Neural cell (in vitro differentiated cells): Measurements from ENCODE around the gene DPP9. TPM values are rescaled to one million over a fixed set of nuclear protein-coding genes. Genes with fewer than 3 reads are reported as not detected.

Experiments
- H2AFZ ChIP-seq: fragments of 200-600, 300-800 bp; sonication (generic), shearing (Covaris generic); 2 replicates; pipeline ENCODE4 v1.6.0; 2014; ENCODE audit warnings: low read depth, mild to moderate bottlenecking, antibody characterized with exemption, low read length, moderate library complexity
- H3F3A ChIP-seq: fragments of 200-600 bp; shearing (Covaris generic); 2 replicates; pipeline ENCODE4 v1.6.1; 2016; ENCODE audit warnings: mild to moderate bottlenecking, moderate library complexity, mixed read lengths, antibody characterized with exemption, low read length; ENCODE audit not compliant: insufficient read depth, poor library complexity, severe bottlenecking
- H3K27ac ChIP-seq: fragments of 200-600, 300-800 bp; sonication (generic), shearing (Covaris generic); 2 replicates; pipeline ENCODE4 v1.5.1; 2014; ENCODE audit warnings: mild to moderate bottlenecking, low read length, moderate library complexity
- H3K27me3 ChIP-seq: fragments of 300-800, 200-600 bp; sonication (generic), shearing (Covaris generic); 2 replicates; pipeline ENCODE4 v1.6.0; 2014; ENCODE audit warnings: mild to moderate bottlenecking, low read depth, low read length, moderate library complexity; ENCODE audit not compliant: insufficient read depth
- H3K36me3 ChIP-seq: fragments of 300-800, 200-600 bp; sonication (generic), shearing (Covaris generic); 2 replicates; pipeline ENCODE4 v1.5.1; 2014; ENCODE audit warnings: mild to moderate bottlenecking, antibody characterized with exemption, low read length, moderate library complexity; ENCODE audit not compliant: insufficient read depth
- H3K4me2 ChIP-seq: fragments of 300-800, 200-600 bp; sonication (generic), shearing (Covaris generic); 2 replicates; pipeline ENCODE4 v1.6.0; 2014; ENCODE audit warnings: mild to moderate bottlenecking, low read length
- H3K4me3 ChIP-seq: fragments of 300-800, 200-600 bp; sonication (generic), shearing (Covaris generic); 2 replicates; pipeline ENCODE4 v1.5.1; 2014; ENCODE audit warnings: mild to moderate bottlenecking, low read length, moderate library complexity
- H3K79me2 ChIP-seq: fragments of 200-600 bp; shearing (Covaris generic); replicated peaks from 2 replicates; pipeline ENCODE4 v1.6.0; 2014; ENCODE audit warnings: mild to moderate bottlenecking, low read length, moderate library complexity; ENCODE audit not compliant: insufficient read depth
- H3K9ac ChIP-seq: fragments of 300-800, 200-600 bp; sonication (generic), shearing (Covaris generic); 2 replicates; pipeline ENCODE4 v1.6.1; 2016; ENCODE audit warnings: mild to moderate bottlenecking, low read length, mixed read lengths
- H3K9me2 ChIP-seq: fragments of 200-600 bp; shearing (Covaris generic); 2 replicates; pipeline ENCODE4 v1.6.1; 2016; ENCODE audit warnings: mild to moderate bottlenecking, low read length, mixed read lengths; ENCODE audit not compliant: insufficient read depth
- H3K9me3 ChIP-seq: fragments of 200-600, 300-800 bp; sonication (generic), shearing (Covaris generic); 2 replicates; pipeline ENCODE4 v1.6.1; 2016; ENCODE audit warnings: mild to moderate bottlenecking, mixed run types, low read length, moderate library complexity, mixed read lengths
- H4K20me1 ChIP-seq: fragments of 200-600 bp; shearing (Covaris generic); 2 replicates; pipeline ENCODE4 v1.6.1; 2016; ENCODE audit warnings: mild to moderate bottlenecking, mixed run types; ENCODE audit not compliant: insufficient read depth
- EP300 ChIP-seq: fragments of 450-650 bp; conservative IDR thresholded peaks from 2 replicates; pipeline ENCODE4 v1.6.1; 2014; ENCODE audit warnings: antibody characterized with exemption, mild to moderate bottlenecking, moderate library complexity; ENCODE audit not compliant: poor library complexity, severe bottlenecking
- EZH2 ChIP-seq: fragments of 200-600, 300-800 bp; shearing (Covaris generic), sonication (generic); IDR thresholded peaks from 2 replicates; pipeline ENCODE4 v1.6.1; 2014; ENCODE audit warnings: antibody characterized with exemption, low read length, borderline replicate concordance, mild to moderate bottlenecking; ENCODE audit not compliant: insufficient read depth, poor library complexity, severe bottlenecking
- MXI1 ChIP-seq: fragments of 450-650 bp; conservative IDR thresholded peaks from 2 replicates; pipeline ENCODE4 v1.6.1; 2014; ENCODE audit warnings: antibody characterized with exemption, mild to moderate bottlenecking; ENCODE audit not compliant: poor library complexity, severe bottlenecking
- POLR2AphosphoS5 ChIP-seq: IDR thresholded peaks from 2 replicates; pipeline ENCODE4 v1.6.1; 2012
- RAD21 ChIP-seq: fragments of 450-650 bp; conservative IDR thresholded peaks from 2 replicates; pipeline ENCODE4 v1.6.1; 2014; ENCODE audit warnings: antibody characterized with exemption, mild to moderate bottlenecking, moderate library complexity
- REST ChIP-seq: IDR thresholded peaks from 2 replicates; pipeline ENCODE4 v1.6.1; 2012; ENCODE audit warnings: borderline replicate concordance
- SMC3 ChIP-seq: fragments of 450-650 bp; conservative IDR thresholded peaks from 2 replicates; pipeline ENCODE4 v1.6.1; 2014; ENCODE audit warnings: antibody characterized with exemption, mild to moderate bottlenecking, moderate library complexity; ENCODE audit not compliant: poor library complexity
- TAF1 ChIP-seq: IDR thresholded peaks from 2 replicates; pipeline ENCODE4 v1.6.1; 2012; ENCODE audit warnings: low read depth
- polyA plus RNA-seq: library from polyadenylated mRNA; depleted of rRNA; stranded (reverse); fragments of >200 nt; gene quantifications from 2 replicates; pipeline ENCODE4 v1.2.3, GENCODE V29; 2014
- TF ChIP-seq, protein P1 (sequence below): fragments of 450-650 bp; IDR thresholded peaks from 2 replicates; pipeline ENCODE4 v1.5.1; 2014; ENCODE audit warnings: antibody characterized with exemption, mild to moderate bottlenecking, moderate library complexity; ENCODE audit not compliant: poor library complexity, severe bottlenecking

DPP9 gene
- polyA plus RNA-seq, 1 donor from 2014 or later, result 11.7 TPM

- Histone ChIP-seq H3K4me3 (no peak overlapping the region), H3K27me3 (no peaks in the 10 kb centered on the region), H2AFZ (no peak overlapping the region), H3K4me2 (no peak overlapping the region), H3K9me2 (no peaks in the 10 kb centered on the region), H3K79me2 (no peaks in the 10 kb centered on the region), H4K20me1 (no peaks in the 10 kb centered on the region), H3F3A (no peaks in the 10 kb centered on the region), H3K27ac (no peak overlapping the region), H3K9me3 (no peaks in the 10 kb centered on the region), H3K36me3 (no peaks in the 10 kb centered on the region), H3K9ac (no peak overlapping the region)
- TF ChIP-seq REST (no peak), TAF1 (no peak), EP300 (no peak), RAD21 (no peak), MXI1 (no peak), SMC3 (no peak), POLR2AphosphoS5 (no peak), EZH2 (no peak)
- TF ChIP-seq, protein P1, sequence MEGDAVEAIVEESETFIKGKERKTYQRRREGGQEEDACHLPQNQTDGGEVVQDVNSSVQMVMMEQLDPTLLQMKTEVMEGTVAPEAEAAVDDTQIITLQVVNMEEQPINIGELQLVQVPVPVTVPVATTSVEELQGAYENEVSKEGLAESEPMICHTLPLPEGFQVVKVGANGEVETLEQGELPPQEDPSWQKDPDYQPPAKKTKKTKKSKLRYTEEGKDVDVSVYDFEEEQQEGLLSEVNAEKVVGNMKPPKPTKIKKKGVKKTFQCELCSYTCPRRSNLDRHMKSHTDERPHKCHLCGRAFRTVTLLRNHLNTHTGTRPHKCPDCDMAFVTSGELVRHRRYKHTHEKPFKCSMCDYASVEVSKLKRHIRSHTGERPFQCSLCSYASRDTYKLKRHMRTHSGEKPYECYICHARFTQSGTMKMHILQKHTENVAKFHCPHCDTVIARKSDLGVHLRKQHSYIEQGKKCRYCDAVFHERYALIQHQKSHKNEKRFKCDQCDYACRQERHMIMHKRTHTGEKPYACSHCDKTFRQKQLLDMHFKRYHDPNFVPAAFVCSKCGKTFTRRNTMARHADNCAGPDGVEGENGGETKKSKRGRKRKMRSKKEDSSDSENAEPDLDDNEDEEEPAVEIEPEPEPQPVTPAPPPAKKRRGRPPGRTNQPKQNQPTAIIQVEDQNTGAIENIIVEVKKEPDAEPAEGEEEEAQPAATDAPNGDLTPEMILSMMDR, result no peak
Measured at GRCh38 chr19:4660993-4661392, 62.6 kb downstream of the DPP9 start.

DNA sequence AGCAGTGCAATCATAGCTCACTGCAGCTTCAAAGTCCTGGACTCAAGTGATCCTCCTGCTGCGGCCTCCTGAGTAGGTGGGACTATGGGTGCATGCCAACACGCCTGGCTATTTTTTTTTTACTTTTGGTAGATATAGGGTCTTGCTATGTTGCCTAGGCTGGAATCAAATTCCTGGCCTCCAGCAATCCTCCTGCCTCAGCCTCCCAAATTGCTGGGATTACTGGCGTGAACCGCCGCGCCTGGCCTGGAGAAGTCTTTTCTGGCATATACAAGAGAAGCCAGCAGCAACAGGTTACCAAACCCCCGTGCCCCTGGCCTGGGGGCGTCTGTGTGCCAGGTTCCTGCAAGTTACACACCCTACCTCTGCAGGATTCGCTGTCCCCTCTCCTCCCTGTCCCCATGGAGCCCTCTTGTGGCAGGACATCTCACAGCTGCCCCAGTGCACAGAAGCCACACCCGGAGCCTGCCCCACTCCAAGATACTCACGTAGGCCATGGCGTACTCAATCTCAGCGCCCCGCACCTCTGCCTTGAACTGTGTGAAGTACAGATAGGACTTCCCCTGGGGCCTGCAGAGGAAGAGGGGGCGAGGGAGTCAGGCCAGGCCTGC is 63.4 kb downstream of the DPP9 start:
- Histone ChIP-seq H3K9ac (no peak overlapping the region), H3K27ac (no peak overlapping the region), H3K79me2 (no peaks in the 10 kb centered on the region), H3K36me3 (no peaks in the 10 kb centered on the region), H3K4me3 (no peak overlapping the region), H3K9me3 (no peaks in the 10 kb centered on the region), H3K27me3 (no peaks in the 10 kb centered on the region), H4K20me1 (no peaks in the 10 kb centered on the region), H2AFZ (no peak overlapping the region), H3K4me2 (no peak overlapping the region), H3F3A (no peaks in the 10 kb centered on the region), H3K9me2 (no peaks in the 10 kb centered on the region)
- no peak for TF ChIP-seq EZH2
- TF ChIP-seq EP300, result no peak
- no peak for TF ChIP-seq POLR2AphosphoS5
- TF ChIP-seq, protein P1, result no peak
- TF ChIP-seq RAD21, result no peak
- TF ChIP-seq TAF1, result no peak
